H1 (cell line): Measurements from ENCODE around the gene CYP26A1. TPM values are rescaled to one million over a fixed set of nuclear protein-coding genes. Genes with fewer than 3 reads are reported as not detected.

ENCODE experiments used
- CTCF ChIA-PET: fragments of 300-600 bp; sonication (Branson Sonifier 250); formaldehyde crosslinking; loops from one replicate; lab custom pipeline; 2021; ENCODE audit not compliant: partially characterized antibody; lab: Charles Lee
- POLR2A ChIA-PET: fragments of 300-600 bp; sonication (Branson Sonifier 250); formaldehyde crosslinking; loops from one replicate; lab custom pipeline; 2021; ENCODE audit warnings: inconsistent platforms; ENCODE audit not compliant: partially characterized antibody; lab: Charles Lee
- DNase-seq, 2 experiments: peaks; one replicate each; pipeline versions ENCODE4 v3.0.0 to v3.0.0-alpha.2; 2010 to 2022; ENCODE audit warnings: low spot score in 2 of 2, low read depth in 1 of 2, mixed read lengths in 1 of 2
- FAIRE-seq: peaks from 2 replicates; lab custom pipeline; 2011; peaks lifted over from hg19 to GRCh38; lab: Jason Lieb, UNC
- H2AFZ ChIP-seq: 2 replicates; pipeline ENCODE4 v1.8.1; 2012; ENCODE audit warnings: low read length, inconsistent platforms
- H2AK5ac ChIP-seq: 2 replicates; pipeline ENCODE4 v1.6.1; 2013; ENCODE audit warnings: low read depth, low read length
- H2BK120ac ChIP-seq: replicated peaks from 2 replicates; pipeline ENCODE3; 2013; ENCODE audit warnings: low read depth, low read length, inconsistent platforms
- H2BK12ac ChIP-seq: 2 replicates; pipeline ENCODE4 v1.6.1; 2013; ENCODE audit warnings: low read depth, low read length
- H2BK15ac ChIP-seq: 2 replicates; pipeline ENCODE4 v1.6.1; 2013; ENCODE audit warnings: low read length
- H2BK20ac ChIP-seq: 2 replicates; pipeline ENCODE4 v1.6.1; 2013; ENCODE audit warnings: low read length
- H2BK5ac ChIP-seq: 2 replicates; pipeline ENCODE4 v1.6.1; 2013; ENCODE audit warnings: low read depth, low read length
- H3K14ac ChIP-seq: 2 replicates; pipeline ENCODE4 v1.6.1; 2013; ENCODE audit warnings: inconsistent platforms; ENCODE audit not compliant: insufficient read length
- H3K18ac ChIP-seq: 2 replicates; pipeline ENCODE4 v1.6.1; 2013; ENCODE audit warnings: low read length; ENCODE audit errors: extremely low read depth
- H3K23ac ChIP-seq: 2 replicates; pipeline ENCODE4 v1.6.1; 2013; ENCODE audit warnings: inconsistent platforms; ENCODE audit not compliant: insufficient read length
- H3K23me2 ChIP-seq: 2 replicates; pipeline ENCODE4 v1.6.1; 2013; ENCODE audit warnings: low read depth, low read length
- H3K27ac ChIP-seq: 2 replicates; pipeline ENCODE4 v1.6.1; 2011; ENCODE audit warnings: low read depth, low read length, inconsistent platforms
- H3K27me3 ChIP-seq, 4 experiments: replicated peaks in 1 of 4; 1 replicate in 1 of 4; 2 replicates in 3 of 4; pipeline versions ENCODE4 v1.6.1 to v1.8.1; 2011 to 2013; ENCODE audit warnings: low read length in 3 of 4, mild to moderate bottlenecking in 3 of 4, inconsistent platforms in 2 of 4, mixed read lengths in 2 of 4, moderate library complexity in 1 of 4; ENCODE audit not compliant: control insufficient read depth in 3 of 4, insufficient read depth in 3 of 4; ENCODE audit errors: extremely low read depth in 1 of 4
- H3K36me3 ChIP-seq, 4 experiments: 2 replicates each; pipeline versions ENCODE4 v1.6.1 to v1.8.1; 2011 to 2013; ENCODE audit warnings: mild to moderate bottlenecking in 4 of 4, low read length in 3 of 4, moderate library complexity in 2 of 4, control low read depth in 1 of 4, inconsistent platforms in 1 of 4; ENCODE audit not compliant: insufficient read depth in 4 of 4, control insufficient read depth in 2 of 4
- H3K4ac ChIP-seq: replicated peaks from 2 replicates; pipeline ENCODE3; 2013; ENCODE audit warnings: low read length, low read depth, mixed read lengths, inconsistent platforms; ENCODE audit not compliant: insufficient read length
- H3K4me1 ChIP-seq, 4 experiments: replicated peaks in 1 of 4; 1 replicate in 1 of 4; 2 replicates in 3 of 4; pipeline versions ENCODE4 v1.6.1 to v1.8.1; 2011 to 2013; ENCODE audit warnings: low read length in 3 of 4, inconsistent platforms in 2 of 4, mixed read lengths in 1 of 4; ENCODE audit not compliant: insufficient read depth in 4 of 4, control insufficient read depth in 3 of 4
- H3K4me2 ChIP-seq, 2 experiments: 2 replicates each; pipeline versions ENCODE4 v1.6.1 to v1.8.1; 2011 to 2013; ENCODE audit warnings: low read depth in 2 of 2, low read length in 2 of 2, control low read depth in 1 of 2, inconsistent platforms in 1 of 2, mild to moderate bottlenecking in 1 of 2; ENCODE audit not compliant: insufficient read depth in 1 of 2
- H3K4me3 ChIP-seq, 4 experiments: fragments of 200-600, 300-600 bp in 1 of 4; sonication (generic), shearing (Covaris generic), sonication (Bioruptor Twin) in 1 of 4; 2 replicates each; pipeline versions ENCODE4 v1.5.1 to v1.8.1; 2011 to 2016; ENCODE audit warnings: low read length in 4 of 4, low read depth in 3 of 4, control low read depth in 2 of 4, inconsistent platforms in 2 of 4, mild to moderate bottlenecking in 2 of 4, mixed read lengths in 1 of 4, moderate library complexity in 1 of 4; ENCODE audit not compliant: insufficient read depth in 2 of 4; ENCODE audit errors: extremely low read depth in 1 of 4
- H3K56ac ChIP-seq: replicated peaks from 2 replicates; pipeline ENCODE3; 2013; ENCODE audit warnings: low read depth, mild to moderate bottlenecking, mixed read lengths, low read length, inconsistent platforms; ENCODE audit not compliant: insufficient read length
- H3K79me1 ChIP-seq: 2 replicates; pipeline ENCODE4 v1.6.1; 2013; ENCODE audit warnings: low read depth, low read length, control low read depth
- H3K79me2 ChIP-seq, 2 experiments: 2 replicates each; pipeline versions ENCODE4 v1.6.1 to v1.8.1; 2012 to 2013; ENCODE audit warnings: low read length in 2 of 2, mild to moderate bottlenecking in 2 of 2, inconsistent platforms in 1 of 2; ENCODE audit not compliant: insufficient read depth in 2 of 2, control insufficient read depth in 1 of 2
- H3K9ac ChIP-seq, 4 experiments: replicated peaks in 1 of 4; 1 replicate in 1 of 4; 2 replicates in 3 of 4; pipeline versions ENCODE4 v1.6.1 to v1.8.1; 2011 to 2013; ENCODE audit warnings: low read depth in 3 of 4, low read length in 3 of 4, control low read depth in 2 of 4, mild to moderate bottlenecking in 2 of 4, moderate library complexity in 2 of 4, inconsistent platforms in 1 of 4; ENCODE audit errors: extremely low read depth in 1 of 4
- H3K9me3 ChIP-seq, 2 experiments: 2 replicates each; pipeline versions ENCODE4 v1.6.1 to v1.8.1; 2012 to 2013; ENCODE audit warnings: mild to moderate bottlenecking in 2 of 2, moderate library complexity in 2 of 2, control low read depth in 1 of 2, inconsistent platforms in 1 of 2, low read depth in 1 of 2, low read length in 1 of 2, mixed read lengths in 1 of 2; ENCODE audit not compliant: insufficient read depth in 2 of 2
- H4K20me1 ChIP-seq, 2 experiments: replicated peaks in 1 of 2; 2 replicates each; pipeline versions ENCODE3 to v1.8.1; 2011 to 2013; ENCODE audit warnings: inconsistent platforms in 2 of 2, low read length in 2 of 2, mild to moderate bottlenecking in 1 of 2; ENCODE audit not compliant: insufficient read depth in 2 of 2, control insufficient read depth in 1 of 2
- H4K5ac ChIP-seq: 2 replicates; pipeline ENCODE4 v1.6.1; 2013; ENCODE audit warnings: low read length, low read depth, mixed read lengths, inconsistent platforms; ENCODE audit not compliant: insufficient read length
- H4K8ac ChIP-seq: 2 replicates; pipeline ENCODE4 v1.8.0; 2013; ENCODE audit warnings: mild to moderate bottlenecking, moderate library complexity, low read length, inconsistent platforms; ENCODE audit not compliant: insufficient read depth; ENCODE audit errors: extremely low read depth
- H4K91ac ChIP-seq: replicated peaks from 2 replicates; pipeline ENCODE3; 2013; ENCODE audit warnings: low read length, mixed read lengths, inconsistent platforms; ENCODE audit not compliant: insufficient read length
- EGR1 ChIP-seq: IDR thresholded peaks from 2 replicates; pipeline ENCODE4 v1.6.1; 2011; ENCODE audit warnings: low read depth, low read length, borderline replicate concordance
- FOSL1 ChIP-seq: IDR thresholded peaks from 2 replicates; pipeline ENCODE4 v1.6.1; 2011; ENCODE audit warnings: mild to moderate bottlenecking, low read depth, low read length, moderate library complexity; ENCODE audit not compliant: insufficient read depth
- RAD21 ChIP-seq, 2 experiments: IDR thresholded peaks in 1 of 2; conservative IDR thresholded peaks in 1 of 2; 2 replicates each; pipeline ENCODE4 v1.6.1; 2011; ENCODE audit warnings: low read depth in 2 of 2, low read length in 2 of 2, improper control_type of control experiment in 1 of 2, inconsistent platforms in 1 of 2, mild to moderate bottlenecking in 1 of 2, moderate library complexity in 1 of 2
- TEAD4 ChIP-seq: IDR thresholded peaks from 2 replicates; pipeline ENCODE4 v1.6.1; 2012; ENCODE audit warnings: low read depth, low read length, inconsistent platforms, mixed read lengths
- WGBS, 2 experiments: shearing (Covaris generic) in 1 of 2; methylation state at CpG; one replicate each; pipeline versions ENCODE4 v1.1.6 to v1.1.7; 2013 to 2015; ENCODE audit warnings: low lambda C conversion rate in 2 of 2, mixed read lengths in 2 of 2, inconsistent platforms in 1 of 2, low coverage in 1 of 2, missing lambda C conversion rate in 1 of 2; ENCODE audit not compliant: insufficient replicate concordance in 2 of 2, insufficient coverage in 1 of 2, insufficient read length in 1 of 2; ENCODE audit errors: extremely low coverage in 1 of 2, missing lambda C conversion rate in 1 of 2; 5-methylcytosine and 5-hydroxymethylcytosine counted together
- polyA plus RNA-seq, 7 experiments: library from polyadenylated mRNA; depleted of rRNA in 3 of 7; stranded (reverse) in 5 of 7; unstranded in 2 of 7; fragments of >200 nt in 5 of 7; fragments of 200-250 nt in 2 of 7; gene quantifications; 1 replicate in 5 of 7; 2 replicates in 1 of 7; 4 replicates in 1 of 7; pipeline versions ENCODE4 v1.2.1 to v1.2.3, GENCODE V29; 2011 to 2013; ENCODE audit warnings: missing spikeins in 2 of 7, mixed read lengths in 2 of 7
- total RNA-seq: library from RNA; stranded (reverse); fragmentation: NEBNext Ultra II Directional; extraction: Animal tissue kit (Norgen Biotek cat#: 25700); gene quantifications from 2 replicates; pipeline ENCODE4 v1.2.1, GENCODE V29; 2021

The CYP26A1 gene
- total and polyA plus RNA-seq, 2 of the 8 experiments (the other 6 are each of a cell fraction or from before 2014, with no cell fraction given): 5.0 to 9.1 TPM

DNA sequence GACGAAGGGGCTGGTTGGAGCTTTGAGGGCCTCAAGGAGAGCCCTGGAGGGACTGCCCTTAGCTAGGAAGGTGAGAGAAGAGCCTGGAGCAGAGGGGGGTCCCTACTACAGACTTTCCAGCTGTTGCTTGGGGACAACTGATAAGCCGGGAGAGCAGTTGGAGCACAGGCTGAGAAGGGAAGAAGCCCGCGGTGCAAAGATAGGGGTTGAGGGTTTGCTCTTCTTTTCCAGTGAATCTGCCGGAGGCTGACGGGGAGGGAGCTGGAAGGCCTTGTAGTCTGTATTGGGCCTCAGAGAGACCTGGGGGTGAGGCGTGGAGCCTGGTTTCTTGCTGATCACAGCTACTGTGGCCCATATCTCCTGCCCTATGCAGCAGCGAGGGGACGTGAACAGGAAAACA lies 23.7 kb downstream of the CYP26A1 start:
- Histone ChIP-seq H3K23ac (no peak overlapping the region), H2BK20ac (no peak overlapping the region), H4K5ac (no peak overlapping the region), H2BK12ac (no peak overlapping the region), H3K4ac (no peak overlapping the region), H3K23me2 (no peaks in the 10 kb centered on the region), H2AFZ (peak overlapping the region; percentile 84; the same call in 1 of the 2 replicates), H2AK5ac (no peak overlapping the region), H3K27ac (no peak overlapping the region), H4K20me1 (no peaks in the 10 kb centered on the region), H3K56ac (no peak overlapping the region), H3K9me3 (no peaks in the 10 kb centered on the region), H3K4me2 (no peak overlapping the region), H3K79me1 (no peaks in the 10 kb centered on the region), H4K91ac (no peak overlapping the region), H3K36me3 (no peaks in the 10 kb centered on the region), H3K4me3 (no peak overlapping the region), H4K8ac (no peak overlapping the region; the same call in 1 of the 2 replicates), H3K9ac (no peak overlapping the region), H2BK120ac (no peak overlapping the region), H3K27me3 (no peaks in the 10 kb centered on the region), H3K4me1 (peaks cover 0 to 2% (median 0%) of the 10 kb centered on the region in 4 experiments; a peak in 1 of 7 replicates), H2BK15ac (no peak overlapping the region), H3K79me2 (no peaks in the 10 kb centered on the region), H3K14ac (no peak overlapping the region), H2BK5ac (no peak overlapping the region), H3K18ac (no peak overlapping the region)
- DNase-seq: no peak
- FAIRE-seq: no peak
- 87% methylated on average over 9 of the region's 9 CpGs; no CpG with 5 or more reads in 1 of the 2 experiments for WGBS, 2 experiments
- POLR2A ChIA-PET: no interaction called here
- CTCF ChIA-PET: interaction anchor here (0.7 to 2.3 kb wide), 10 partner anchors 10 to 260 kb away, joined by 3 to 10 read pairs (median 4); no protein-coding TSS in a partner anchor
- no peak for TF ChIP-seq RAD21 (IDR thresholded peaks at IDR 0.05 in 1 of 2, conservative IDR thresholded peaks at IDR 0.05 in 1 of 2; ENCODE audit: low read depth in 2 of 2, low read length in 2 of 2)
- TF ChIP-seq EGR1: no peak
- no peak for TF ChIP-seq FOSL1
- TF ChIP-seq TEAD4: no peak
